Measurements from ENCODE around the gene ATP11B.

- TF ChIP-seq CTCF (IDR thresholded peaks at IDR 0.05): no peak
- no peak for TF ChIP-seq POLR2A (IDR thresholded peaks at IDR 0.05)
- no peak for TF ChIP-seq EP300 (IDR thresholded peaks at IDR 0.05; ENCODE audit: low read depth)
- no peak for TF ChIP-seq POLR2AphosphoS5 (IDR thresholded peaks at IDR 0.05)
Observed at GRCh38 chr3:182967218-182968204, 174.2 kb downstream of the ATP11B start.

Data from transverse colon (tissue), 4 donors.